GM19099 (cell line): ENCODE data around the gene ANKRD11.

Source experiments
- POLR2A ChIP-seq: IDR thresholded peaks from 3 replicates; pipeline ENCODE4 v1.6.1; 2011; ENCODE audit warnings: low read depth; ENCODE audit not compliant: insufficient read length; ENCODE audit errors: extremely low read depth

ANKRD11 gene

GRCh38 chr16:89347807-89348206 is 142.6 kb downstream of the ANKRD11 start:
- no peak for TF ChIP-seq POLR2A

- no peak for TF ChIP-seq POLR2A
Measured at GRCh38 chr16:89346869-89347268, 143.5 kb downstream of the ANKRD11 start.

GRCh38 chr16:89345642-89346150 is 144.7 kb downstream of the ANKRD11 start:
- TF ChIP-seq POLR2A = no peak

GRCh38 chr16:89344846-89345611 is 145.3 kb downstream of the ANKRD11 start:
- no peak for TF ChIP-seq POLR2A

- TF ChIP-seq POLR2A = no peak
Measured at GRCh38 chr16:89344458-89344834, 145.9 kb downstream of the ANKRD11 start.

GRCh38 chr16:89343501-89344457 is 146.6 kb downstream of the ANKRD11 start:
- TF ChIP-seq POLR2A = no peak

- TF ChIP-seq POLR2A = no peak
Measured at GRCh38 chr16:89341697-89342694, 148.4 kb downstream of the ANKRD11 start.

- no peak for TF ChIP-seq POLR2A
Measured at GRCh38 chr16:89341279-89341678, 149.1 kb downstream of the ANKRD11 start.

GRCh38 chr16:89338863-89339262 is 151.5 kb downstream of the ANKRD11 start:
- no peak for TF ChIP-seq POLR2A

- TF ChIP-seq POLR2A = no peak
Measured at GRCh38 chr16:89337965-89338364, 152.4 kb downstream of the ANKRD11 start.

- no peak for TF ChIP-seq POLR2A
Measured at GRCh38 chr16:89335803-89336485, 154.4 kb downstream of the ANKRD11 start.

- TF ChIP-seq POLR2A = no peak
Measured at GRCh38 chr16:89334988-89335802, 155.2 kb downstream of the ANKRD11 start.

GRCh38 chr16:89334461-89334860 is 155.9 kb downstream of the ANKRD11 start:
- TF ChIP-seq POLR2A = no peak
